ENCODE results near the gene TRRAP. TPM values are rescaled to one million over a fixed set of nuclear protein-coding genes. Genes with fewer than 3 reads are reported as not detected.

Gene TRRAP
- total RNA-seq, 2 donors from 2014 or later, result 21.1 to 25.2 TPM

DNA sequence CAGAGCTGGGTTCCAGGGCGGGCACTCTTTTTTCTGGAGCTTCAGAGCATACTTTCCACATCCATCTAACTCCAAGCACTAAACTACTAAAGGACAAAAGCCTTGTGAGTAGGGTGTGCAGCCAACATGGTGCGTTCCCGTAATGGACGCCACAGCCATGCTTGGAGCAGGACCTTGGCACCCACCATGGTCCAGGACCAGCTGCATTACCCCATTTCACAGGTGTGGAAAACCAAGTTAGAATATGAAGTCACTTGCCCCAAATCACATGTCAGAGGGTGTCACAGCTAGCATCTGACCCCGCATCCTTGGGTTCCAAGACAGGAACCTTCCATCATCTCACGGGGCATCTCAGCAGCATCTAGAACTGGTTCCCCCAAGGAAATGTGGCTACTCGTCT is 153.2 kb downstream of the TRRAP start:
- TF ChIP-seq, protein P1, sequence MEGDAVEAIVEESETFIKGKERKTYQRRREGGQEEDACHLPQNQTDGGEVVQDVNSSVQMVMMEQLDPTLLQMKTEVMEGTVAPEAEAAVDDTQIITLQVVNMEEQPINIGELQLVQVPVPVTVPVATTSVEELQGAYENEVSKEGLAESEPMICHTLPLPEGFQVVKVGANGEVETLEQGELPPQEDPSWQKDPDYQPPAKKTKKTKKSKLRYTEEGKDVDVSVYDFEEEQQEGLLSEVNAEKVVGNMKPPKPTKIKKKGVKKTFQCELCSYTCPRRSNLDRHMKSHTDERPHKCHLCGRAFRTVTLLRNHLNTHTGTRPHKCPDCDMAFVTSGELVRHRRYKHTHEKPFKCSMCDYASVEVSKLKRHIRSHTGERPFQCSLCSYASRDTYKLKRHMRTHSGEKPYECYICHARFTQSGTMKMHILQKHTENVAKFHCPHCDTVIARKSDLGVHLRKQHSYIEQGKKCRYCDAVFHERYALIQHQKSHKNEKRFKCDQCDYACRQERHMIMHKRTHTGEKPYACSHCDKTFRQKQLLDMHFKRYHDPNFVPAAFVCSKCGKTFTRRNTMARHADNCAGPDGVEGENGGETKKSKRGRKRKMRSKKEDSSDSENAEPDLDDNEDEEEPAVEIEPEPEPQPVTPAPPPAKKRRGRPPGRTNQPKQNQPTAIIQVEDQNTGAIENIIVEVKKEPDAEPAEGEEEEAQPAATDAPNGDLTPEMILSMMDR (IDR thresholded peaks at IDR 0.05), result no peak
- TF ChIP-seq POLR2A (IDR thresholded peaks at IDR 0.05), result no peak
- no peak for ATAC-seq

DNA sequence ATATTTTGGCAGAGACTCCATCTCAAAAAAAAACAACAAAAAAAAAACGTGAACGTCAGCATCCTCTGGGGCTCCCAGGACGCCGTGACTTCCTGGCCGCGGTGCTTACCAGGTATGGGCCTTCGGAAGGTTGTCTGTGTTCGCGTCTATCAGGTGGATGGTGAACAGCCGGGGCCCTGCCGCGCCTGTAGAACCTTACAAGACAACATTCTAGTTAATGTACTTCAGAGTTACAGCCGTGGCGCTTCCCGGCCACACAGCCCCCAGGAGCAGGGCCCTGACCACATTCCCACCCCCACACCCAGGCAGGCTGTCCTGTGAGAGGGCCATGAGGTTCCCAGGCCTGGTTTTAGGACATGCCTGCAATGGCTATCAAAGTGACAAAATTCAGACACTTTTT is 154.6 kb downstream of the TRRAP start:
- H3K4me1 ChIP-seq, result no peaks in the 10 kb centered on the region
- TF ChIP-seq, protein P1 (IDR thresholded peaks at IDR 0.05), result no peak
- no peak for TF ChIP-seq POLR2A (IDR thresholded peaks at IDR 0.05)
- no peak overlapping the region for H3K27ac ChIP-seq
- intact Hi-C loops (cut with DNase I), result no loop called here
- H3K9me3 ChIP-seq, result peaks cover 0 to 6% (median 0%) of the 10 kb centered on the region in 3 donors
- DNase-seq (peak in 1 of 4 donors; percentile 6), ATAC-seq (no peak)
- H3K36me3 ChIP-seq (replicated peaks in 1 of 2; ENCODE audit: insufficient read depth in 1 of 2, low read depth in 2 of 2), result peaks cover 16 to 43% of the 10 kb centered on the region in 2 donors
- H3K27me3 ChIP-seq, result no peaks in the 10 kb centered on the region
- no peak overlapping the region for H3K4me3 ChIP-seq
- WGBS, 2 donors, result 84 to 88% methylated on average over 15 of the region's 15 CpGs

More for the DNA sequence above, 153.2 kb downstream of the TRRAP start:
- Histone ChIP-seq H3K4me3 (no peak overlapping the region), H3K36me3 (replicated peaks in 1 of 2; ENCODE audit: insufficient read depth in 1 of 2, low read depth in 2 of 2) (peaks cover 16 to 39% of the 10 kb centered on the region in 2 donors), H3K4me1 (no peaks in the 10 kb centered on the region), H3K9me3 (peaks cover 0 to 6% (median 0%) of the 10 kb centered on the region in 3 donors), H3K27me3 (no peaks in the 10 kb centered on the region), H3K27ac (peak overlapping the region in 2 of 4 donors; percentile 2 to 25)
- 96% methylated on average over 7 of the region's 7 CpGs for WGBS, 2 donors
- peak in 1 of 4 donors; percentile 4 for DNase-seq
- intact Hi-C loops (cut with DNase I), result no loop called here

DNA sequence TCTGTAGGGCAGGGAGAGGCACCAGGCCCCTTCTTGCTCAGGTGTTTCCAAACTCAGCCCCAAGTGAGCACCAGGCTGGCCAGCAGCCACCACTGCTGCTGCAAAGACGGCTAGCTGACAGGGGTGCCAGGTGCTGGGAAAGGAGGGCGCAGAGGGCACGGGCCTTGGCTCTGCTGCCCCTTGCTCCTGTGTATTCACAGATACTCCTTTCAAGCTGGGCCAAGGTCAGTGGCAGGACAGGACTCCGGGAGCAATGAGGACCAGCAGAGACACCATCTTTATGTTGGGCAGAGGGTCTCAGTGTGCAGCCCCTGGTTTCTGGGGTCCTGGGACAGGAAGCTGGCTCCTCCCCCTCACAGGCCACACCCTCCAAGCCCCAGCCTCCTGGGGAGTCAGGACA is 155.4 kb downstream of the TRRAP start:
- peaks cover 12 to 47% of the 10 kb centered on the region in 2 donors for H3K36me3 ChIP-seq (replicated peaks in 1 of 2; ENCODE audit: insufficient read depth in 1 of 2, low read depth in 2 of 2)
- TF ChIP-seq, protein P1 (IDR thresholded peaks at IDR 0.05), result no peak
- no peak for TF ChIP-seq POLR2A (IDR thresholded peaks at IDR 0.05)
- no peak for ATAC-seq

DNA sequence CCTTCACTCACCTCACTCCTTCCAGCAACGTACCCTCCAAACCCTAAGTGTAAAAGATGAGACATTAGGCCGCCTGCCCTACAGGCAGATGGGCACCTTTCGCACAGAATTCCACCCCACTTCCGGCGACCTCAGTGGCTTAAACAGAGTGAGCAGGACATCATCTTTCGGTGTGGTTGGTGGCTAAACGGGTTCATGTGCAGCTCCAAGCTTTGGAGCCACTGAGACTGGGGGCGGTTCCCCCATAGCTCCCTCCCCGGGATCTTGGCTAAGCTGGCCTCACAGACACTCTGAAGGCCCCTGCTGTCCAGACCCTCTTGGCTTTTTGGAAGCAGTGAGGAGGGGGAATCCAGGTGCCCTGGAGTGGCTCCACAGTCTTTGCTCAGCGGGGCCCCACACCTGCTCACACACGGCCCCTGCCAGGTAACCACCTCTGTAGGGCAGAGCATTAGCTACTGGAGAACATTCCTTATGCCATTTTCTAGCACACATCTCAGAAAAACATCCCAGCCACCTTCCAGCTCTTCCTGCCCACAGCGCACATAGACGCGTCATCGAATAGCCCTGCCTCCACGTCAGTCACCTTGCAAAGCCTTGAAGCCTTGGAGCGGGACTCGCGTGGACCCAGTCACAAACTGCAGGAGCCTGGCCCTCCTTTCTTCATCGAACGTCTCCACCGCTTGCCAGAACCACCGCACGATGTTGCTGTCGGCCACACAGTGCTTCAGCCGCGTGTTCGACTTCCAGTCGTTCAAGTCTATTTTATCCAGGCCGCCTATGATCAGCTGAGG is 156.8 kb downstream of the TRRAP start:
- intact Hi-C loops (cut with DNase I), result no loop called here
- Histone ChIP-seq H3K27ac (no peak overlapping the region), H3K4me3 (no peak overlapping the region), H3K4me1 (no peaks in the 10 kb centered on the region), H3K9me3 (peaks cover 0 to 2% (median 0%) of the 10 kb centered on the region in 3 donors), H3K36me3 (replicated peaks in 1 of 2; ENCODE audit: insufficient read depth in 1 of 2, low read depth in 2 of 2) (peaks cover 7 to 47% of the 10 kb centered on the region in 2 donors), H3K27me3 (no peaks in the 10 kb centered on the region)
- no peak for ATAC-seq
- TF ChIP-seq POLR2A (IDR thresholded peaks at IDR 0.05), result no peak
- TF ChIP-seq, protein P1 (IDR thresholded peaks at IDR 0.05), result no peak
- WGBS, 2 donors, result 88 to 91% methylated on average over 25 to 30 of the region's 30 CpGs
- peak in 1 of 4 donors; percentile 7 for DNase-seq

More for the DNA sequence above, 155.4 kb downstream of the TRRAP start:
- intact Hi-C loops (cut with DNase I), result no loop called here
- DNase-seq, result peak in 1 of 4 donors; percentile 8
- WGBS, 2 donors, result 78 to 86% methylated on average over 1 to 4 of the region's 4 CpGs
- Histone ChIP-seq H3K4me1 (no peaks in the 10 kb centered on the region), H3K27ac (no peak overlapping the region), H3K27me3 (no peaks in the 10 kb centered on the region), H3K4me3 (no peak overlapping the region), H3K9me3 (peaks cover 0 to 6% (median 0%) of the 10 kb centered on the region in 3 donors)

Measured in body of pancreas (tissue), 4 donors.